DMS79 (cell line): ENCODE measurements around the gene ADAMTS15.
"Not testable (repeated sequence)": the region's sequence is repeated elsewhere in the genome, so short reads cannot be mapped to it uniquely, and the experiment has no call there.

Source experiments
- DNase-seq: peaks from one replicate; lab custom pipeline; 2025; lab: John Stamatoyannopoulos, UW

The ADAMTS15 gene

GRCh38 chr11:130435671-130436070, 12.8 kb upstream of the ADAMTS15 start:
- DNase-seq: no peak

- no peak for DNase-seq
These were observed 12.3 kb upstream of the ADAMTS15 start for GRCh38 chr11:130436171-130436570.

- DNase-seq: no peak
These were observed 10.6 kb upstream of the ADAMTS15 start for GRCh38 chr11:130437848-130438247.

- DNase-seq: not testable (repeated sequence)
These were observed 9.9 kb upstream of the ADAMTS15 start for GRCh38 chr11:130438401-130439159.

GRCh38 chr11:130439160-130439519, 9.3 kb upstream of the ADAMTS15 start:
- DNase-seq: no peak

- no peak for DNase-seq
These were observed 8.6 kb upstream of the ADAMTS15 start for GRCh38 chr11:130439876-130440275.

- DNase-seq: no peak
These were observed 6.7 kb upstream of the ADAMTS15 start for GRCh38 chr11:130441719-130442118.

- DNase-seq: no peak
These were observed 5.7 kb upstream of the ADAMTS15 start for GRCh38 chr11:130442737-130443136.

- DNase-seq: no peak
These were observed 2.7 kb upstream of the ADAMTS15 start for GRCh38 chr11:130445788-130446187.

- no peak for DNase-seq
These were observed 418 bp upstream of the ADAMTS15 start for GRCh38 chr11:130448039-130448415.

- no peak for DNase-seq
These were observed 1.0 kb downstream of the ADAMTS15 start for GRCh38 chr11:130449310-130449990.

- DNase-seq: no peak
These were observed 1.7 kb downstream of the ADAMTS15 start for GRCh38 chr11:130449996-130450769.

- DNase-seq: no peak
These were observed 3.0 kb downstream of the ADAMTS15 start for GRCh38 chr11:130451231-130452019.

- no peak for DNase-seq
These were observed 3.7 kb downstream of the ADAMTS15 start for GRCh38 chr11:130452176-130452575.

- DNase-seq: no peak
These were observed 4.5 kb downstream of the ADAMTS15 start for GRCh38 chr11:130452940-130453339.

- DNase-seq: no peak
These were observed 6.2 kb downstream of the ADAMTS15 start for GRCh38 chr11:130454491-130455252.

- peak; percentile 20 for DNase-seq
These were observed 7.2 kb downstream of the ADAMTS15 start for GRCh38 chr11:130455483-130456127.

GRCh38 chr11:130456286-130456685, 7.8 kb downstream of the ADAMTS15 start:
- DNase-seq: no peak

GRCh38 chr11:130457623-130458409, 9.4 kb downstream of the ADAMTS15 start:
- no peak for DNase-seq

- no peak for DNase-seq
These were observed 9.9 kb downstream of the ADAMTS15 start for GRCh38 chr11:130458410-130458729.
